Sigmoid colon (tissue), 4 donors: Measurements from ENCODE around the gene MFSD6.

Source experiments
- EP300 ChIP-seq, 4 donors: sonication (generic); formaldehyde crosslinking; IDR thresholded peaks; one replicate each; pipeline ENCODE4 v1.6.1; 2017; ENCODE audit warnings: antibody characterized with exemption in 4 of 4
- POLR2A ChIP-seq, 2 donors: fragments of 450-650 bp; IDR thresholded peaks; one replicate each; pipeline ENCODE4 v1.6.1; 2016; ENCODE audit warnings: antibody characterized with exemption in 2 of 2, mild to moderate bottlenecking in 2 of 2, moderate library complexity in 2 of 2
- TF ChIP-seq, protein P1 (sequence below), 4 experiments: fragments of 450-650 bp in 3 of 4; fragments of 200-600 bp in 1 of 4; IDR thresholded peaks; one replicate each; pipeline ENCODE4 v1.5.1; 2016 to 2019; ENCODE audit warnings: antibody characterized with exemption in 4 of 4, mild to moderate bottlenecking in 3 of 4, moderate library complexity in 2 of 4

GRCh38 chr2:190418727-190419126 is 10.6 kb downstream of the MFSD6 start:
- TF ChIP-seq EP300 (IDR thresholded peaks at IDR 0.05) (no peak), POLR2A (IDR thresholded peaks at IDR 0.05) (no peak)
- TF ChIP-seq, protein P1, sequence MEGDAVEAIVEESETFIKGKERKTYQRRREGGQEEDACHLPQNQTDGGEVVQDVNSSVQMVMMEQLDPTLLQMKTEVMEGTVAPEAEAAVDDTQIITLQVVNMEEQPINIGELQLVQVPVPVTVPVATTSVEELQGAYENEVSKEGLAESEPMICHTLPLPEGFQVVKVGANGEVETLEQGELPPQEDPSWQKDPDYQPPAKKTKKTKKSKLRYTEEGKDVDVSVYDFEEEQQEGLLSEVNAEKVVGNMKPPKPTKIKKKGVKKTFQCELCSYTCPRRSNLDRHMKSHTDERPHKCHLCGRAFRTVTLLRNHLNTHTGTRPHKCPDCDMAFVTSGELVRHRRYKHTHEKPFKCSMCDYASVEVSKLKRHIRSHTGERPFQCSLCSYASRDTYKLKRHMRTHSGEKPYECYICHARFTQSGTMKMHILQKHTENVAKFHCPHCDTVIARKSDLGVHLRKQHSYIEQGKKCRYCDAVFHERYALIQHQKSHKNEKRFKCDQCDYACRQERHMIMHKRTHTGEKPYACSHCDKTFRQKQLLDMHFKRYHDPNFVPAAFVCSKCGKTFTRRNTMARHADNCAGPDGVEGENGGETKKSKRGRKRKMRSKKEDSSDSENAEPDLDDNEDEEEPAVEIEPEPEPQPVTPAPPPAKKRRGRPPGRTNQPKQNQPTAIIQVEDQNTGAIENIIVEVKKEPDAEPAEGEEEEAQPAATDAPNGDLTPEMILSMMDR (IDR thresholded peaks at IDR 0.05) = no peak
